Measurements from ENCODE around the gene NUAK2. TPM values are rescaled to one million over a fixed set of nuclear protein-coding genes. Genes with fewer than 3 reads are reported as not detected.

Gene NUAK2
- total and polyA plus RNA-seq, 2 of the 4 experiments (the other 2 are of a cell fraction) = 7.2 to 17.6 TPM

GRCh38 chr1:205275133-205275532, 46.4 kb downstream of the NUAK2 start:
- H3K4me2 ChIP-seq (ENCODE audit: low read depth, low read length) = no peak overlapping the region
- in situ Hi-C loops (cut with MboI; ENCODE audit: low sequenced_read_pairs) (loop anchor here (5.0 to 10.0 kb wide), 2 partner anchors 47 to 210 kb away; partner anchors contain the start of gene NUAK2), intact Hi-C loops (cut with micrococcal nuclease) (no loop called here), dilution Hi-C loops (cut with HindIII; ENCODE audit: low sequenced_read_pairs, unreplicated experiment) (no loop called here)
- H3K4ac ChIP-seq (ENCODE audit: low read depth, low read length) = peak overlapping the region; percentile 74
- H3K56ac ChIP-seq (ENCODE audit: extremely low read depth, insufficient read depth, low read length) = no peak overlapping the region
- DNase-seq = no peak
- peak overlapping the region; percentile 50 for H2BK20ac ChIP-seq (ENCODE audit: low read depth, low read length)
- no peak overlapping the region for H3K27ac ChIP-seq (ENCODE audit: insufficient read depth, low read length)
- H2BK15ac ChIP-seq (ENCODE audit: low read depth, low read length) = peak overlapping the region; percentile 60; the same call in 2 of the 3 replicates
- H2BK5ac ChIP-seq (ENCODE audit: low read depth, low read length, poor library complexity, severe bottlenecking) = no peak overlapping the region
- H4K20me1 ChIP-seq (ENCODE audit: insufficient read depth, low read length) = no peaks in the 10 kb centered on the region
- BruUV-seq (replicated peaks) = no TSS peak
- H3K27me3 ChIP-seq (ENCODE audit: control insufficient read depth, insufficient read depth, low read length) = no peaks in the 10 kb centered on the region
- H3K23ac ChIP-seq (ENCODE audit: low read depth, low read length) = no peak overlapping the region
- peak overlapping the region; percentile 73 for H2AK5ac ChIP-seq (ENCODE audit: low read depth, low read length)
- no CpG with 5 or more reads among the region's 3 CpGs for WGBS, 2 experiments (ENCODE audit: extremely low coverage in 2 of 2, insufficient read length in 1 of 2)
- no peak overlapping the region for H3K18ac ChIP-seq (ENCODE audit: low read depth, low read length)
- H2BK120ac ChIP-seq (ENCODE audit: low read depth, low read length) = peak overlapping the region; percentile 42; the same call in 1 of the 2 replicates
- H2AK9ac ChIP-seq (replicated peaks; ENCODE audit: low read depth, low read length, poor library complexity) = peak overlapping the region; percentile 66
- no peak overlapping the region for H4K5ac ChIP-seq (ENCODE audit: low read depth, low read length)
- no peak for TF ChIP-seq MAZ (IDR thresholded peaks at IDR 0.05; ENCODE audit: borderline replicate concordance, low read depth, low read length)
- TF ChIP-seq RFX5 (IDR thresholded peaks at IDR 0.05; ENCODE audit: low read depth, low read length) = no peak
- no peak for TF ChIP-seq USF2 (IDR thresholded peaks at IDR 0.05; ENCODE audit: low read depth, low read length)
- no peak for TF ChIP-seq CHD1 (IDR thresholded peaks at IDR 0.05; ENCODE audit: low read depth, low read length)
- TF ChIP-seq SMC3 (IDR thresholded peaks at IDR 0.05; ENCODE audit: low read depth, low read length) = no peak
- no peak for TF ChIP-seq POLR2A (IDR thresholded peaks at IDR 0.05; ENCODE audit: low read depth, low read length)
- TF ChIP-seq FOS (IDR thresholded peaks at IDR 0.05; ENCODE audit: low read depth, low read length) = no peak
- TF ChIP-seq NFE2L2 (IDR thresholded peaks at IDR 0.05; ENCODE audit: low read depth, low read length) = no peak
- no peak for TF ChIP-seq RAD21 (IDR thresholded peaks at IDR 0.05; ENCODE audit: low read length)
- TF ChIP-seq RCOR1 (IDR thresholded peaks at IDR 0.05; ENCODE audit: insufficient replicate concordance, low read length) = no peak
- no peak for TF ChIP-seq ELK1 (IDR thresholded peaks at IDR 0.05; ENCODE audit: borderline replicate concordance, low read depth, low read length)
- no peak for TF ChIP-seq BHLHE40 (IDR thresholded peaks at IDR 0.05; ENCODE audit: low read depth, low read length)
- no peak for TF ChIP-seq CTCF (conservative IDR thresholded peaks at IDR 0.05; ENCODE audit: low read depth, low read length)
- TF ChIP-seq CEBPB (IDR thresholded peaks at IDR 0.05; ENCODE audit: low read depth, low read length) = no peak
- TF ChIP-seq MXI1 (IDR thresholded peaks at IDR 0.05; ENCODE audit: borderline replicate concordance, low read depth, low read length) = no peak
- no peak overlapping the region for H3K14ac ChIP-seq (replicated peaks; ENCODE audit: low read depth, low read length)
- H3K9me1 ChIP-seq (ENCODE audit: insufficient read depth, low read length) = peaks cover 16% of the 10 kb centered on the region
- 0 out of 4 replicates have a peak overlapping the region, but pooled peaks of 1 of the 2 experiments have one; percentile 31 for H4K8ac ChIP-seq (ENCODE audit: low read depth in 2 of 2, low read length in 2 of 2)
- H3K36me3 ChIP-seq (ENCODE audit: control insufficient read depth, insufficient read depth, low read length) = peaks cover 2% of the 10 kb centered on the region; the same call in 1 of the 2 replicates
- no peak for ATAC-seq (ENCODE audit: low read depth)
- H3K4me3 ChIP-seq (ENCODE audit: insufficient read depth, low read depth, low read length) = no peak overlapping the region
- peak overlapping the region; percentile 26 for H2AFZ ChIP-seq (replicated peaks; ENCODE audit: low read length, poor library complexity)
- peaks cover 15% of the 10 kb centered on the region for H3K4me1 ChIP-seq (ENCODE audit: control insufficient read depth, insufficient read depth, low read length)
- POLR2A ChIA-PET (ENCODE audit: unreplicated experiment) = no interaction called here
- peak overlapping the region; percentile 75; the same call in 1 of the 2 replicates for H4K91ac ChIP-seq (ENCODE audit: insufficient read depth, low read depth, low read length)
- peaks cover 3 to 5% of the 10 kb centered on the region in 2 experiments; a peak in 2 of 4 replicates for H3K79me1 ChIP-seq (ENCODE audit: low read depth in 1 of 2, low read length in 2 of 2)
- H3K9ac ChIP-seq (ENCODE audit: low read depth, low read length) = no peak overlapping the region
- CTCF ChIA-PET = interaction anchor here (5.4 kb wide), 1 partner anchor 50 kb away, joined by 126 read pairs; no protein-coding TSS in a partner anchor
- H3K9me3 ChIP-seq (ENCODE audit: control insufficient read depth, insufficient read depth, low read length) = no peaks in the 10 kb centered on the region
